ENCODE results near the gene QPRT.

DNA sequence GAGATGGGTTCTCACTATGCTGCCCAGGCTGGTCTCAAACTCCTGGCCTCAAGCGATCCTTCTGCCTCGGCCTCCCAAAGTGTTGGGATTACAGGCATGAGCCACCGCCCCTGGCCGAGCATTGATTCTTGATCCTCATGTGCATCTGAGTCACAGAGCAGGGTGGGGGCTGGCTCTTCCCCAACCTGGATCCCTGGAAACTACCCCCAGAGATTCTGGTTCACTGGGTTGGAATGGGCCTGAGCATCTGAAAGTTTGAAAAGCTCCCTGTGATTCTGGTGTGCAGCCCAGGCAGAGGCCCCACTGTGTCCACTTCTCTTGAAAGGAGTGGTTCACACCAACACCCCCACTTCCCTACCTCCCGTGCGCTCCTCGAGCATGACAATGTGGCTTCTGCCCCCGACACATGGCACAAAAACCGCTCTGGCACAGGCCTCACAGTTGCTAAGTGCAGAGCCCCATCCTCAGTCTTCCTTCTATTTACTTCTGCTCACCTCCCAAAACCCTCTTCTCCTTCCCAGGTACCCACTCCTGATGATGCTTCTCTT lies 4.6 kb downstream of the QPRT start:
- TF ChIP-seq, protein P1, sequence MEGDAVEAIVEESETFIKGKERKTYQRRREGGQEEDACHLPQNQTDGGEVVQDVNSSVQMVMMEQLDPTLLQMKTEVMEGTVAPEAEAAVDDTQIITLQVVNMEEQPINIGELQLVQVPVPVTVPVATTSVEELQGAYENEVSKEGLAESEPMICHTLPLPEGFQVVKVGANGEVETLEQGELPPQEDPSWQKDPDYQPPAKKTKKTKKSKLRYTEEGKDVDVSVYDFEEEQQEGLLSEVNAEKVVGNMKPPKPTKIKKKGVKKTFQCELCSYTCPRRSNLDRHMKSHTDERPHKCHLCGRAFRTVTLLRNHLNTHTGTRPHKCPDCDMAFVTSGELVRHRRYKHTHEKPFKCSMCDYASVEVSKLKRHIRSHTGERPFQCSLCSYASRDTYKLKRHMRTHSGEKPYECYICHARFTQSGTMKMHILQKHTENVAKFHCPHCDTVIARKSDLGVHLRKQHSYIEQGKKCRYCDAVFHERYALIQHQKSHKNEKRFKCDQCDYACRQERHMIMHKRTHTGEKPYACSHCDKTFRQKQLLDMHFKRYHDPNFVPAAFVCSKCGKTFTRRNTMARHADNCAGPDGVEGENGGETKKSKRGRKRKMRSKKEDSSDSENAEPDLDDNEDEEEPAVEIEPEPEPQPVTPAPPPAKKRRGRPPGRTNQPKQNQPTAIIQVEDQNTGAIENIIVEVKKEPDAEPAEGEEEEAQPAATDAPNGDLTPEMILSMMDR (IDR thresholded peaks at IDR 0.05) = no peak
- no peak for TF ChIP-seq POLR2AphosphoS5 (IDR thresholded peaks at IDR 0.05)
- no peak for TF ChIP-seq POLR2A (IDR thresholded peaks at IDR 0.05)
